GM23338 (cell line): ENCODE data around the gene TSC22D3. TPM values are rescaled to one million over a fixed set of nuclear protein-coding genes. Genes with fewer than 3 reads are reported as not detected.

Source experiments
- ATAC-seq: fragments of 200-7000 bp; cut with Tn5 transposase; 3 replicates; pipeline ENCODE4 v1.9.1; 2020
- DNase-seq: peaks from one replicate; pipeline ENCODE4 v3.0.0-alpha.2; 2015; ENCODE audit warnings: low spot score
- H2AFZ ChIP-seq: fragments of 200-600 bp; sonication (generic); 2 replicates; pipeline ENCODE4 v1.8.0; 2016; ENCODE audit warnings: antibody characterized with exemption, mild to moderate bottlenecking, moderate library complexity
- H3F3A ChIP-seq: fragments of 200-600 bp; sonication (generic); replicated peaks from 2 replicates; pipeline ENCODE4 v1.8.0; 2017; ENCODE audit warnings: antibody characterized with exemption, mixed run types, low read depth
- H3K27ac ChIP-seq: fragments of 200-600 bp; sonication (generic); 2 replicates; pipeline ENCODE4 v1.6.1; 2016; ENCODE audit warnings: low read depth
- H3K27me3 ChIP-seq: fragments of 200-600 bp; sonication (generic); 2 replicates; pipeline ENCODE4 v1.8.0; 2016; ENCODE audit warnings: mild to moderate bottlenecking, mixed run types, moderate library complexity; ENCODE audit not compliant: insufficient read depth
- H3K36me3 ChIP-seq: fragments of 200-600 bp; sonication (generic); 2 replicates; pipeline ENCODE4 v1.8.0; 2016; ENCODE audit warnings: mild to moderate bottlenecking; ENCODE audit not compliant: insufficient read depth
- H3K4me1 ChIP-seq: fragments of 200-600 bp; sonication (generic); 2 replicates; pipeline ENCODE4 v1.8.0; 2016; ENCODE audit warnings: mild to moderate bottlenecking, moderate library complexity; ENCODE audit not compliant: insufficient read depth
- H3K4me2 ChIP-seq: fragments of 200-600 bp; sonication (generic); 2 replicates; pipeline ENCODE4 v1.7.1; 2017; ENCODE audit warnings: mixed run types
- H3K4me3 ChIP-seq: fragments of 200-600 bp; sonication (generic); 2 replicates; pipeline ENCODE4 v1.6.1; 2016; ENCODE audit warnings: mixed run types
- H3K79me2 ChIP-seq: fragments of 200-600 bp; sonication (generic); replicated peaks from 2 replicates; pipeline ENCODE4 v1.8.0; 2017; ENCODE audit warnings: mild to moderate bottlenecking; ENCODE audit not compliant: insufficient read depth
- H3K9me2 ChIP-seq: fragments of 200-600 bp; sonication (generic); 2 replicates; pipeline ENCODE4 v1.8.0; 2017; ENCODE audit not compliant: insufficient read depth
- H4K20me1 ChIP-seq: fragments of 200-600 bp; sonication (generic); replicated peaks from 2 replicates; pipeline ENCODE4 v1.8.0; 2017; ENCODE audit warnings: mild to moderate bottlenecking; ENCODE audit not compliant: insufficient read depth
- H3K27ac Mint-ChIP-seq: 2 replicates; pipeline ENCODE4 v1.8.0; 2020; ENCODE audit warnings: inconsistent platforms, mild to moderate bottlenecking, moderate library complexity, mixed read lengths
- H3K27me3 Mint-ChIP-seq: 3 replicates; pipeline ENCODE4 v1.8.0; 2022; ENCODE audit warnings: low read depth, mild to moderate bottlenecking, moderate library complexity, mixed read lengths, inconsistent platforms; ENCODE audit not compliant: insufficient read depth, poor library complexity
- H3K36me3 Mint-ChIP-seq: 3 replicates; pipeline ENCODE4 v1.8.0; 2021; ENCODE audit warnings: low read depth, mild to moderate bottlenecking, inconsistent platforms, moderate library complexity, mixed read lengths
- H3K4me1 Mint-ChIP-seq: 3 replicates; pipeline ENCODE4 v1.8.0; 2020; ENCODE audit warnings: mild to moderate bottlenecking, inconsistent platforms, mixed read lengths
- H3K4me3 Mint-ChIP-seq: 3 replicates; pipeline ENCODE4 v1.8.0; 2021; ENCODE audit warnings: moderate library complexity, mild to moderate bottlenecking, inconsistent platforms, mixed read lengths
- H3K9me3 Mint-ChIP-seq: 3 replicates; pipeline ENCODE4 v1.8.0; 2020; ENCODE audit warnings: moderate library complexity, mild to moderate bottlenecking, inconsistent platforms, mixed read lengths
- CREB1 ChIP-seq: fragments of 250-450 bp; sonication (Bioruptor Pico); IDR thresholded peaks from 2 replicates; pipeline ENCODE4 v1.5.0; 2020; ENCODE audit warnings: low read depth, mild to moderate bottlenecking, moderate library complexity
- ETS1 ChIP-seq: IDR thresholded peaks from 2 replicates; pipeline ENCODE4 v1.6.1; 2016; ENCODE audit warnings: antibody characterized with exemption
- EZH2 ChIP-seq: fragments of 200-600 bp; sonication (generic); IDR thresholded peaks from one replicate; pipeline ENCODE4 v1.8.0; 2017; ENCODE audit warnings: antibody characterized with exemption, mild to moderate bottlenecking, low read depth; ENCODE audit not compliant: unreplicated experiment
- EZH2phosphoT487 ChIP-seq: fragments of 200-600 bp; sonication (generic); IDR thresholded peaks from one replicate; pipeline ENCODE4 v1.8.1; 2018; ENCODE audit warnings: antibody characterized with exemption; ENCODE audit not compliant: unreplicated experiment
- JUNB ChIP-seq: IDR thresholded peaks from one replicate; pipeline ENCODE4 v1.6.1; 2016; ENCODE audit warnings: antibody characterized with exemption; ENCODE audit not compliant: unreplicated experiment
- NANOG ChIP-seq: IDR thresholded peaks from 2 replicates; pipeline ENCODE4 v1.6.1; 2016; ENCODE audit warnings: antibody characterized with exemption, borderline replicate concordance
- POLR2AphosphoS5 ChIP-seq: IDR thresholded peaks from 2 replicates; pipeline ENCODE4 v1.6.1; 2016; ENCODE audit warnings: antibody characterized with exemption, low read depth
- STAT1 ChIP-seq: IDR thresholded peaks from one replicate; pipeline ENCODE4 v1.6.1; 2016; ENCODE audit warnings: antibody characterized with exemption; ENCODE audit not compliant: unreplicated experiment
- ZNF114 ChIP-seq: fragments of 250-450 bp; sonication (Bioruptor Pico); IDR thresholded peaks from 2 replicates; pipeline ENCODE4 v1.5.0; 2020; ENCODE audit warnings: mild to moderate bottlenecking, moderate library complexity
- ZNF331 ChIP-seq: fragments of 250-450 bp; sonication (Bioruptor Pico); IDR thresholded peaks from 2 replicates; pipeline ENCODE4 v1.5.0; 2020; ENCODE audit warnings: low read depth, mild to moderate bottlenecking, moderate library complexity
- ZNF462 ChIP-seq: fragments of 250-450 bp; sonication (Bioruptor Pico); IDR thresholded peaks from 2 replicates; pipeline ENCODE4 v1.5.0; 2020; ENCODE audit warnings: mild to moderate bottlenecking, moderate library complexity
- polyA plus RNA-seq: library from polyadenylated mRNA; unstranded; fragments of >200 nt; fragmentation: Nextera tagmentation; extraction: Ambion mirVana; gene quantifications from 2 replicates; pipeline ENCODE4 v1.2.1, GENCODE V29; 2016
- total RNA-seq: library from RNA; depleted of rRNA; stranded (reverse); fragments of >200 nt; shearing (Covaris generic); gene quantifications from 2 replicates; pipeline ENCODE4 v1.2.3, GENCODE V29; 2014

Gene TSC22D3
- total and polyA plus RNA-seq, 2 experiments from 2014 or later, result 12.6 to 20.0 TPM

- TF ChIP-seq STAT1 (no peak), NANOG (no peak), CREB1 (no peak), ZNF331 (CRISPR knock-in tag) (no peak), ZNF462 (CRISPR knock-in tag) (no peak), JUNB (no peak), EZH2phosphoT487 (no peak)
Measured at GRCh38 chrX:107684956-107685385, 90.6 kb downstream of the TSC22D3 start (continued).

GRCh38 chrX:107683931-107684330 is 91.7 kb downstream of the TSC22D3 start:
- no peaks in the 10 kb centered on the region for H4K20me1 ChIP-seq
- H3K4me2 ChIP-seq, result no peak overlapping the region
- no peaks in the 10 kb centered on the region for H3K4me1 ChIP-seq
- H3K79me2 ChIP-seq, result no peaks in the 10 kb centered on the region
- no peaks in the 10 kb centered on the region for H3K27me3 ChIP-seq
- no peak overlapping the region for H2AFZ ChIP-seq
- Mint-ChIP-seq H3K27ac (no peak overlapping the region), H3K4me1 (no peaks in the 10 kb centered on the region), H3K9me3 (no peaks in the 10 kb centered on the region), H3K36me3 (no peaks in the 10 kb centered on the region), H3K4me3 (no peak overlapping the region), H3K27me3 (no peaks in the 10 kb centered on the region)
- DNase-seq, result no peak
- no peak overlapping the region for H3K27ac ChIP-seq
- H3K9me2 ChIP-seq, result no peaks in the 10 kb centered on the region
- H3K4me3 ChIP-seq, result no peak overlapping the region
- ATAC-seq, result no peak
- no peaks in the 10 kb centered on the region for H3K36me3 ChIP-seq
- no peaks in the 10 kb centered on the region for H3F3A ChIP-seq
- TF ChIP-seq CREB1, result no peak
- no peak for TF ChIP-seq NANOG
- no peak for TF ChIP-seq POLR2AphosphoS5
- no peak for TF ChIP-seq EZH2
- no peak for TF ChIP-seq ETS1
- TF ChIP-seq STAT1, result no peak
- no peak for TF ChIP-seq ZNF114 (CRISPR knock-in tag)
